ENCODE measurements around the gene ARL14. TPM values are rescaled to one million over a fixed set of nuclear protein-coding genes. Genes with fewer than 3 reads are reported as not detected.

The ARL14 gene
- total and polyA plus RNA-seq, 12 donors: 0.17 to 0.27 (median 0.20) TPM; not detected in 8

GRCh38 chr3:160637086-160637485, 39.9 kb upstream of the ARL14 start:
- Histone ChIP-seq H3K4me3 (no peak overlapping the region), H3K4me1 (replicated peaks in 1 of 2) (no peaks in the 10 kb centered on the region), H3K27me3 (no peaks in the 10 kb centered on the region), H3K36me3 (replicated peaks in 1 of 2) (no peaks in the 10 kb centered on the region), H3K27ac (no peak overlapping the region), H3K9me3 (replicated peaks in 1 of 3) (no peaks in the 10 kb centered on the region)
- 71 to 85% (median 78%) methylated on average over 2 of the region's 2 CpGs for WGBS, 4 donors
- DNase-seq: no peak
- no peak for TF ChIP-seq POLR2A (IDR thresholded peaks at IDR 0.05)
- TF ChIP-seq, protein P1, sequence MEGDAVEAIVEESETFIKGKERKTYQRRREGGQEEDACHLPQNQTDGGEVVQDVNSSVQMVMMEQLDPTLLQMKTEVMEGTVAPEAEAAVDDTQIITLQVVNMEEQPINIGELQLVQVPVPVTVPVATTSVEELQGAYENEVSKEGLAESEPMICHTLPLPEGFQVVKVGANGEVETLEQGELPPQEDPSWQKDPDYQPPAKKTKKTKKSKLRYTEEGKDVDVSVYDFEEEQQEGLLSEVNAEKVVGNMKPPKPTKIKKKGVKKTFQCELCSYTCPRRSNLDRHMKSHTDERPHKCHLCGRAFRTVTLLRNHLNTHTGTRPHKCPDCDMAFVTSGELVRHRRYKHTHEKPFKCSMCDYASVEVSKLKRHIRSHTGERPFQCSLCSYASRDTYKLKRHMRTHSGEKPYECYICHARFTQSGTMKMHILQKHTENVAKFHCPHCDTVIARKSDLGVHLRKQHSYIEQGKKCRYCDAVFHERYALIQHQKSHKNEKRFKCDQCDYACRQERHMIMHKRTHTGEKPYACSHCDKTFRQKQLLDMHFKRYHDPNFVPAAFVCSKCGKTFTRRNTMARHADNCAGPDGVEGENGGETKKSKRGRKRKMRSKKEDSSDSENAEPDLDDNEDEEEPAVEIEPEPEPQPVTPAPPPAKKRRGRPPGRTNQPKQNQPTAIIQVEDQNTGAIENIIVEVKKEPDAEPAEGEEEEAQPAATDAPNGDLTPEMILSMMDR (IDR thresholded peaks at IDR 0.05): no peak
- intact Hi-C loops (cut with DNase I): no loop called here

DNA sequence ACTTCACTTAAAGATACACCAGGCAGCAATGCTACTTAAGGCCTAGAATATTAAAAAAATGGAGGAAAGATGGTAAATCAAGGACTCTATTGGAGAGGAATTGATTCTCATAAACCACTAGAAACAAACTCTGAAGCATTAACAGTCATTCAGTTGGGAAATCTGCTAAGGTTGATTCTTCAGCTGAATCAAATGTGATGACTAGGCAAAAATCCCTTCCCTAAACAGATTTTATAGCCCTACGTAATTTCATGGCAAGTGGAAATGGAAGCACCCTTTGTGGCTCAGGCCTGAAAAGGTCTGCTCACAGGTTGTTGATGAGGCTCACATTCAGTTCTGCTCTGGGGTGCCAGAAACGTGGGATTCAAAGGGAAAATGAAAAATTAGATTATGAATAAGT, 38.8 kb upstream of the ARL14 start:
- TF ChIP-seq, protein P1 (IDR thresholded peaks at IDR 0.05): no peak
- no peak for TF ChIP-seq POLR2A (IDR thresholded peaks at IDR 0.05)
- WGBS, 4 donors: 64 to 72% (median 67%) methylated on average over 2 of the region's 2 CpGs
- no peak for DNase-seq
- intact Hi-C loops (cut with DNase I): no loop called here
- Histone ChIP-seq H3K4me3 (no peak overlapping the region), H3K27me3 (no peaks in the 10 kb centered on the region), H3K9me3 (replicated peaks in 1 of 3) (no peaks in the 10 kb centered on the region), H3K27ac (no peak overlapping the region), H3K36me3 (replicated peaks in 1 of 2) (no peaks in the 10 kb centered on the region), H3K4me1 (replicated peaks in 1 of 2) (no peaks in the 10 kb centered on the region)

DNA sequence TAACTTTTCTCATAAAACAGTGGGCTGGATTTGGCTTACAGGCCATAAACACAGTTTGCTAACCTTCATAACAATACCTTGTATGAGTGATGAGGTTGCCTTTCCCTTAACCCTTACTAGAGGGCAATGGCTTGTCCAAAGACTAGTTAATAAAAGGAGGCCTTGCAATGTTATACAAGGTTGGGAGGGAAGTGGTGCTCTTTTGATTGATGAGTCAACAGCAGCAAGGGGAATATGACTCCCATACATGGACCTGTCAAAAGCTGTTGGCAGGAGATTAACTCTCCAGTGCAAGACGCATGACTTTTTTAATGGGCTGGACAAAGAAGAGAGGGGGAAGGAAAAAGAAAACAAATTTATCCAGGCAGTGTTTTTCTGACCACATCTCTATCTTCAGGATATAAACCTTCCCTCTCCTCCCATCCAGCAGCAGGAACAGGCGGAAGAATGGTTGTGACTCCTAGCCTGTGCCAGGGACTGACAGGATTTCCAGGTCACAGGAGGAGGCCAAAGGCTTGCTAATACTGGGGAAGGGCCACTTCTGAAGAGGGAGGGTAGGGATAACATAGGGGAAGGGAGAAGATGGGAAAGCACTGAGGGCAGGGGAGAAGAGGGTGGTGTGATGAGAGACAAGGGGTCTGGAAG, 35.2 kb upstream of the ARL14 start:
- no peak overlapping the region for H3K27ac ChIP-seq
- 63 to 74% (median 73%) methylated on average over 2 of the region's 2 CpGs for WGBS, 4 donors
- no peak for DNase-seq
- intact Hi-C loops (cut with DNase I): no loop called here
- TF ChIP-seq POLR2A (IDR thresholded peaks at IDR 0.05): no peak
- TF ChIP-seq, protein P1 (IDR thresholded peaks at IDR 0.05): no peak
- no peaks in the 10 kb centered on the region for H3K27me3 ChIP-seq
- H3K36me3 ChIP-seq (replicated peaks in 1 of 2): no peaks in the 10 kb centered on the region
- no peaks in the 10 kb centered on the region for H3K9me3 ChIP-seq (replicated peaks in 1 of 3)
- H3K4me1 ChIP-seq (replicated peaks in 1 of 2): no peaks in the 10 kb centered on the region
- no peak overlapping the region for H3K4me3 ChIP-seq

DNA sequence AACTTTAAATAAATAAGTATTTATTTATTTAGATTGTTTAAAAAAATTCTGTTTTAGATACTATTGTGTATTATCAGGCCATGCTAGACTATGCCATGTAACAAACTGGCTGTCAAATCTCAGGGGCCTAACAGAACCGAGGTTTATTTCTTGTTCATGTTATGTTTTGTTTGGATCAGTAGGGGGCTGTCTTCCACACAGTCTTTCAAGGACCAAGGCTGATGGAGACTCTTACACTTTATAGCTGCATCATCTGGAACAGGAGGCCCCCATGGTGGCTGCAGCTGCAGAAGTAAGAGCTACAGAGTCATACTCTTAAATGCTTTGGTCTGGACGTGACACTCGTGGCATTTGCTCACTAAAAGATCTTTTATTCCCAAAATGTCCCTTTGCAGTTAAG, 33.0 kb upstream of the ARL14 start:
- Histone ChIP-seq H3K4me1 (replicated peaks in 1 of 2) (no peaks in the 10 kb centered on the region), H3K27me3 (no peaks in the 10 kb centered on the region), H3K9me3 (replicated peaks in 1 of 3) (no peaks in the 10 kb centered on the region), H3K36me3 (replicated peaks in 1 of 2) (no peaks in the 10 kb centered on the region), H3K4me3 (no peak overlapping the region), H3K27ac (no peak overlapping the region)
- intact Hi-C loops (cut with DNase I): no loop called here
- WGBS, 4 donors: 72 to 97% (median 91%) methylated on average over 3 of the region's 3 CpGs
- no peak for TF ChIP-seq POLR2A (IDR thresholded peaks at IDR 0.05)
- TF ChIP-seq, protein P1 (IDR thresholded peaks at IDR 0.05): no peak
- no peak for DNase-seq

Data from adrenal gland (tissue), 12 donors.